SK-N-SH (cell line): ENCODE results near the gene RGS18. TPM values are rescaled to one million over a fixed set of nuclear protein-coding genes. Genes with fewer than 3 reads are reported as not detected.

ENCODE experiments used
- CTCF ChIA-PET: fragments of 300-600, 350-600 bp; formaldehyde crosslinking; extraction: SDS; loops from one replicate; lab custom pipeline; 2021; lab: Yijun Ruan, JAX
- POLR2A ChIA-PET: fragments of 350-600 bp; sonication (Branson Sonifier 250); formaldehyde crosslinking; extraction: SDS; loops from one replicate; lab custom pipeline; 2020; ENCODE audit warnings: antibody characterized with exemption, inconsistent platforms; lab: Yijun Ruan, JAX
- DNase-seq: peaks from one replicate; pipeline ENCODE4 v3.0.0; 2012
- H2AFZ ChIP-seq: fragments of 200-600 bp; sonication (generic); 2 replicates; pipeline ENCODE4 v1.8.1; 2016; ENCODE audit warnings: antibody characterized with exemption, mild to moderate bottlenecking, low read depth
- H3F3A ChIP-seq: fragments of 200-600 bp; sonication (generic); replicated peaks from 2 replicates; pipeline ENCODE3; 2016; ENCODE audit warnings: antibody characterized with exemption, mild to moderate bottlenecking; ENCODE audit not compliant: insufficient read depth
- H3K27ac ChIP-seq, 2 experiments: fragments of 200-500 bp in 1 of 2; fragments of 200-600 bp in 1 of 2; sonication (Bioruptor generic) in 1 of 2; sonication (generic), shearing (Covaris generic) in 1 of 2; 2 replicates each; pipeline versions ENCODE4 v1.5.1 to v1.6.1; 2014 to 2016; ENCODE audit warnings: low read depth in 2 of 2, inconsistent platforms in 1 of 2, low read length in 1 of 2, mild to moderate bottlenecking in 1 of 2, mixed read lengths in 1 of 2
- H3K27me3 ChIP-seq: fragments of 200-600 bp; sonication (generic), shearing (Covaris generic); 2 replicates; pipeline ENCODE4 v1.6.1; 2016; ENCODE audit warnings: mixed run types; ENCODE audit not compliant: insufficient read depth
- H3K36me3 ChIP-seq, 2 experiments: fragments of 200-500 bp in 1 of 2; fragments of 200-600 bp in 1 of 2; sonication (Bioruptor generic) in 1 of 2; sonication (generic) in 1 of 2; replicated peaks in 1 of 2; 2 replicates each; pipeline versions ENCODE3 to v1.5.1; 2014 to 2016; ENCODE audit warnings: low read length in 1 of 2, mild to moderate bottlenecking in 1 of 2; ENCODE audit not compliant: insufficient read depth in 2 of 2, control insufficient read depth in 1 of 2
- H3K4me1 ChIP-seq, 2 experiments: fragments of 200-500 bp in 1 of 2; fragments of 200-600 bp in 1 of 2; sonication (Bioruptor generic) in 1 of 2; sonication (generic), shearing (Covaris generic) in 1 of 2; 2 replicates each; pipeline versions ENCODE4 v1.5.1 to v1.6.1; 2014 to 2016; ENCODE audit warnings: low read depth in 1 of 2, low read length in 1 of 2, mixed run types in 1 of 2; ENCODE audit not compliant: insufficient read depth in 2 of 2, control insufficient read depth in 1 of 2
- H3K4me2 ChIP-seq: fragments of 200-600 bp; sonication (generic), shearing (Covaris generic); 2 replicates; pipeline ENCODE4 v1.6.1; 2017; ENCODE audit warnings: mixed run types
- H3K4me3 ChIP-seq, 2 experiments: fragments of 200-500 bp in 1 of 2; fragments of 200-600 bp in 1 of 2; sonication (Bioruptor generic) in 1 of 2; sonication (generic), shearing (Covaris generic) in 1 of 2; 2 replicates each; pipeline versions ENCODE4 v1.5.1 to v1.8.1; 2014 to 2016; ENCODE audit warnings: low read depth in 2 of 2, inconsistent platforms in 1 of 2, low read length in 1 of 2, mild to moderate bottlenecking in 1 of 2, mixed read lengths in 1 of 2, moderate library complexity in 1 of 2
- H3K79me2 ChIP-seq: fragments of 200-600 bp; sonication (generic); 2 replicates; pipeline ENCODE4 v1.8.1; 2017; ENCODE audit warnings: mild to moderate bottlenecking; ENCODE audit not compliant: insufficient read depth
- H3K9ac ChIP-seq: fragments of 200-600 bp; sonication (generic); 2 replicates; pipeline ENCODE4 v1.6.1; 2017; ENCODE audit warnings: mixed run types
- H3K9me2 ChIP-seq: fragments of 200-600 bp; sonication (generic); 2 replicates; pipeline ENCODE4 v1.6.1; 2017; ENCODE audit warnings: mixed run types
- H3K9me3 ChIP-seq: fragments of 200-600 bp; sonication (generic); 2 replicates; pipeline ENCODE4 v1.6.1; 2017; ENCODE audit warnings: mixed run types, mild to moderate bottlenecking, moderate library complexity
- H4K20me1 ChIP-seq: fragments of 200-600 bp; sonication (generic); 2 replicates; pipeline ENCODE4 v1.6.1; 2017; ENCODE audit warnings: mild to moderate bottlenecking, mixed run types; ENCODE audit not compliant: insufficient read depth
- CHD2 ChIP-seq: fragments of 150-350 bp; IDR thresholded peaks from 2 replicates; pipeline ENCODE4 v1.6.1; 2018; ENCODE audit warnings: low read length; ENCODE audit not compliant: partially characterized antibody
- CTCF ChIP-seq: fragments of 200-600 bp; sonication (generic); IDR thresholded peaks from 2 replicates; pipeline ENCODE4 v1.6.1; 2017; ENCODE audit warnings: antibody characterized with exemption, mild to moderate bottlenecking, moderate library complexity
- ELF1 ChIP-seq: IDR thresholded peaks from 2 replicates; pipeline ENCODE4 v1.4.0; 2012
- EZH2phosphoT487 ChIP-seq: fragments of 200-600 bp; sonication (generic); IDR thresholded peaks from 2 replicates; pipeline ENCODE4 v1.6.1; 2017; ENCODE audit warnings: low read depth, mixed run types, mild to moderate bottlenecking, antibody characterized with exemption, moderate library complexity, borderline replicate concordance
- FOSL2 ChIP-seq: IDR thresholded peaks from 2 replicates; pipeline ENCODE4 v1.4.0; 2012; ENCODE audit warnings: low read depth, mild to moderate bottlenecking, moderate library complexity, borderline replicate concordance
- FOXJ3 ChIP-seq: sonication (generic); formaldehyde crosslinking; IDR thresholded peaks from 2 replicates; pipeline ENCODE4 v1.5.1; 2020; ENCODE audit warnings: mild to moderate bottlenecking, missing genetic modification reagents
- GABPA ChIP-seq: IDR thresholded peaks from 2 replicates; pipeline ENCODE4 v1.4.0; 2012; ENCODE audit warnings: low read depth, mild to moderate bottlenecking
- GATA2 ChIP-seq: sonication (generic); formaldehyde crosslinking; IDR thresholded peaks from 2 replicates; pipeline ENCODE4 v1.5.0; 2020; ENCODE audit warnings: mild to moderate bottlenecking, missing genetic modification reagents
- MAX ChIP-seq: IDR thresholded peaks from 2 replicates; pipeline ENCODE4 v1.4.0; 2012; ENCODE audit warnings: low read depth
- MXI1 ChIP-seq: IDR thresholded peaks from 2 replicates; pipeline ENCODE4 v1.6.1; 2012; ENCODE audit warnings: mild to moderate bottlenecking, low read depth, low read length, improper control_type of control experiment
- NFIC ChIP-seq: IDR thresholded peaks from 2 replicates; pipeline ENCODE4 v1.4.0; 2012; ENCODE audit warnings: borderline replicate concordance
- NRF1 ChIP-seq: IDR thresholded peaks from 2 replicates; pipeline ENCODE4 v1.6.1; 2012; ENCODE audit warnings: low read depth, mild to moderate bottlenecking, low read length
- RAD21 ChIP-seq: IDR thresholded peaks from 2 replicates; pipeline ENCODE4 v1.6.1; 2012; ENCODE audit warnings: mild to moderate bottlenecking, low read length
- SIN3A ChIP-seq: IDR thresholded peaks from 2 replicates; pipeline ENCODE4 v1.6.1; 2012; ENCODE audit warnings: low read depth, mild to moderate bottlenecking, low read length, moderate library complexity, borderline replicate concordance
- TCF12 ChIP-seq: IDR thresholded peaks from 2 replicates; pipeline ENCODE4 v1.4.0; 2012
- TEAD4 ChIP-seq: IDR thresholded peaks from 2 replicates; pipeline ENCODE4 v1.4.0; 2012; ENCODE audit warnings: mild to moderate bottlenecking, borderline replicate concordance; ENCODE audit not compliant: insufficient read depth
- USF1 ChIP-seq: IDR thresholded peaks from 2 replicates; pipeline ENCODE4 v1.4.0; 2012; ENCODE audit warnings: low read depth, borderline replicate concordance
- YY1 ChIP-seq: IDR thresholded peaks from 2 replicates; pipeline ENCODE4 v1.4.0; 2012; ENCODE audit warnings: low read depth, mild to moderate bottlenecking
- WGBS: methylation state at CpG from one replicate; pipeline ENCODE4 v1.1.6; 2017; ENCODE audit warnings: low lambda C conversion rate; 5-methylcytosine and 5-hydroxymethylcytosine counted together
- polyA plus RNA-seq, 3 experiments: library from polyadenylated mRNA; depleted of rRNA; stranded (reverse); fragments of >200 nt; gene quantifications; 2 replicates each; pipeline ENCODE4 v1.2.3, GENCODE V29; 2012
- TF ChIP-seq, protein P1 (sequence below): IDR thresholded peaks from 2 replicates; pipeline ENCODE4 v1.6.1; 2012; ENCODE audit warnings: mild to moderate bottlenecking, low read depth, low read length, moderate library complexity
- TF ChIP-seq, protein P2 (sequence below): fragments of 150-350 bp; IDR thresholded peaks from 2 replicates; pipeline ENCODE4 v1.6.1; 2016; ENCODE audit warnings: mild to moderate bottlenecking, low read depth, low read length

RGS18 gene
- polyA plus RNA-seq, 1 of the 3 experiments (the other 2 are of a cell fraction): not detected

DNA sequence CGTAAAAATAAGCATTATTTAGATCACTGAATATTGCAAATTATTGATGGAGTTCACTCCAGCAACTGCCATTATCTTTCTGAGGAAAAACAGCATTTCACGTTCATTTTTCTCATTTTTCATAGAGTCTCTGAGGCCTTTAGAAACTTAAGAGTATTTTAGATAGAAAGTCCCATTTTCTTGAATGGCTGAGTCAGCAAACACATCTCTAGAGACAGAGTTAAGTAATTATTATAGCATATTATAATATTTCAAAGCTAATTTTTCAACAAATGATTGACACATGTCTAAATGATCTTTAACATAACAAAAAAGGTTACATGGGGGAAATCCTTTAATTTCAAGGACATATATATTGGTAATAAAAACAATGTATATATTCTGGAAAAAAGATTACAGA lies 31.8 kb downstream of the RGS18 start:
- CTCF ChIA-PET: no interaction called here

More for the DNA sequence above, 31.8 kb downstream of the RGS18 start:
- Histone ChIP-seq H3K27me3 (no peaks in the 10 kb centered on the region), H3K4me2 (no peak overlapping the region), H4K20me1 (no peaks in the 10 kb centered on the region), H3K27ac (no peak overlapping the region), H3K79me2 (no peaks in the 10 kb centered on the region), H3K9ac (no peak overlapping the region), H3K4me3 (no peak overlapping the region), H3K36me3 (no peaks in the 10 kb centered on the region), H3K4me1 (no peaks in the 10 kb centered on the region), H3K9me2 (no peaks in the 10 kb centered on the region; the same call in 1 of the 2 replicates), H2AFZ (no peak overlapping the region), H3K9me3 (no peaks in the 10 kb centered on the region), H3F3A (no peaks in the 10 kb centered on the region)
- DNase-seq: no peak
- POLR2A ChIA-PET: no interaction called here
- 5% methylated on average over 2 of the region's 2 CpGs for WGBS
- TF ChIP-seq FOSL2 (no peak), CTCF (no peak), YY1 (no peak), TCF12 (no peak), ELF1 (no peak), GATA2 (CRISPR knock-in tag) (no peak), TEAD4 (no peak), EZH2phosphoT487 (no peak), USF1 (no peak), RAD21 (no peak), MAX (no peak), MXI1 (no peak), NFIC (no peak), CHD2 (no peak), GABPA (no peak), SIN3A (no peak), FOXJ3 (CRISPR knock-in tag) (no peak), NRF1 (no peak)
- TF ChIP-seq, protein P1, sequence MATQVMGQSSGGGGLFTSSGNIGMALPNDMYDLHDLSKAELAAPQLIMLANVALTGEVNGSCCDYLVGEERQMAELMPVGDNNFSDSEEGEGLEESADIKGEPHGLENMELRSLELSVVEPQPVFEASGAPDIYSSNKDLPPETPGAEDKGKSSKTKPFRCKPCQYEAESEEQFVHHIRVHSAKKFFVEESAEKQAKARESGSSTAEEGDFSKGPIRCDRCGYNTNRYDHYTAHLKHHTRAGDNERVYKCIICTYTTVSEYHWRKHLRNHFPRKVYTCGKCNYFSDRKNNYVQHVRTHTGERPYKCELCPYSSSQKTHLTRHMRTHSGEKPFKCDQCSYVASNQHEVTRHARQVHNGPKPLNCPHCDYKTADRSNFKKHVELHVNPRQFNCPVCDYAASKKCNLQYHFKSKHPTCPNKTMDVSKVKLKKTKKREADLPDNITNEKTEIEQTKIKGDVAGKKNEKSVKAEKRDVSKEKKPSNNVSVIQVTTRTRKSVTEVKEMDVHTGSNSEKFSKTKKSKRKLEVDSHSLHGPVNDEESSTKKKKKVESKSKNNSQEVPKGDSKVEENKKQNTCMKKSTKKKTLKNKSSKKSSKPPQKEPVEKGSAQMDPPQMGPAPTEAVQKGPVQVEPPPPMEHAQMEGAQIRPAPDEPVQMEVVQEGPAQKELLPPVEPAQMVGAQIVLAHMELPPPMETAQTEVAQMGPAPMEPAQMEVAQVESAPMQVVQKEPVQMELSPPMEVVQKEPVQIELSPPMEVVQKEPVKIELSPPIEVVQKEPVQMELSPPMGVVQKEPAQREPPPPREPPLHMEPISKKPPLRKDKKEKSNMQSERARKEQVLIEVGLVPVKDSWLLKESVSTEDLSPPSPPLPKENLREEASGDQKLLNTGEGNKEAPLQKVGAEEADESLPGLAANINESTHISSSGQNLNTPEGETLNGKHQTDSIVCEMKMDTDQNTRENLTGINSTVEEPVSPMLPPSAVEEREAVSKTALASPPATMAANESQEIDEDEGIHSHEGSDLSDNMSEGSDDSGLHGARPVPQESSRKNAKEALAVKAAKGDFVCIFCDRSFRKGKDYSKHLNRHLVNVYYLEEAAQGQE: no peak
- TF ChIP-seq, protein P2, sequence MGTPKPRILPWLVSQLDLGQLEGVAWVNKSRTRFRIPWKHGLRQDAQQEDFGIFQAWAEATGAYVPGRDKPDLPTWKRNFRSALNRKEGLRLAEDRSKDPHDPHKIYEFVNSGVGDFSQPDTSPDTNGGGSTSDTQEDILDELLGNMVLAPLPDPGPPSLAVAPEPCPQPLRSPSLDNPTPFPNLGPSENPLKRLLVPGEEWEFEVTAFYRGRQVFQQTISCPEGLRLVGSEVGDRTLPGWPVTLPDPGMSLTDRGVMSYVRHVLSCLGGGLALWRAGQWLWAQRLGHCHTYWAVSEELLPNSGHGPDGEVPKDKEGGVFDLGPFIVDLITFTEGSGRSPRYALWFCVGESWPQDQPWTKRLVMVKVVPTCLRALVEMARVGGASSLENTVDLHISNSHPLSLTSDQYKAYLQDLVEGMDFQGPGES: no peak
- TF ChIP-seq, all 33 proteins: peak for 0
